ENCODE data around the gene DPP7.

The DPP7 gene

GRCh38 chr9:137068539-137069507 is 45.7 kb downstream of the DPP7 start:
- H2AFZ ChIP-seq (ENCODE audit: low read depth, low read length) = no peak overlapping the region
- H3K4me3 ChIP-seq (ENCODE audit: low read length) = peak overlapping the region; percentile 93
- peaks cover 26% of the 10 kb centered on the region for H4K20me1 ChIP-seq (ENCODE audit: insufficient read depth, low read length)
- H3K9me3 ChIP-seq (ENCODE audit: insufficient read depth, low read length) = no peaks in the 10 kb centered on the region
- peaks cover 15% of the 10 kb centered on the region for H3K79me2 ChIP-seq (ENCODE audit: low read length)
- H3K4me2 ChIP-seq (ENCODE audit: low read length) = peak overlapping the region; percentile 97
- no peaks in the 10 kb centered on the region for H3K36me3 ChIP-seq (replicated peaks; ENCODE audit: low read depth, low read length)
- peaks cover 23% of the 10 kb centered on the region for H3K4me1 ChIP-seq (ENCODE audit: low read length)
- no peak overlapping the region for H3K27ac ChIP-seq (ENCODE audit: low read length)
- TF ChIP-seq CTCF (IDR thresholded peaks at IDR 0.05; ENCODE audit: low read depth, low read length) (no peak), EZH2phosphoT487 (IDR thresholded peaks at IDR 0.05; ENCODE audit: low read depth) (no peak)
- H3K9ac ChIP-seq (ENCODE audit: low read length) = peak overlapping the region; percentile 95
- H3K27me3 ChIP-seq (ENCODE audit: low read depth, low read length) = no peaks in the 10 kb centered on the region

- H3K27ac ChIP-seq (ENCODE audit: low read length) = no peak overlapping the region
- H3K9me3 ChIP-seq (ENCODE audit: insufficient read depth, low read length) = no peaks in the 10 kb centered on the region
- H3K4me1 ChIP-seq (ENCODE audit: low read length) = peaks cover 23% of the 10 kb centered on the region
- no peaks in the 10 kb centered on the region for H3K27me3 ChIP-seq (ENCODE audit: low read depth, low read length)
- H3K9ac ChIP-seq (ENCODE audit: low read length) = no peak overlapping the region
- no peak overlapping the region for H2AFZ ChIP-seq (ENCODE audit: low read depth, low read length)
- H3K36me3 ChIP-seq (replicated peaks; ENCODE audit: low read depth, low read length) = no peaks in the 10 kb centered on the region
- H3K79me2 ChIP-seq (ENCODE audit: low read length) = peaks cover 15% of the 10 kb centered on the region
- no peak for TF ChIP-seq EZH2phosphoT487 (IDR thresholded peaks at IDR 0.05; ENCODE audit: low read depth)
- TF ChIP-seq CTCF (IDR thresholded peaks at IDR 0.05; ENCODE audit: low read depth, low read length) = peak; percentile 53
- H4K20me1 ChIP-seq (ENCODE audit: insufficient read depth, low read length) = peaks cover 26% of the 10 kb centered on the region
- H3K4me3 ChIP-seq (ENCODE audit: low read length) = no peak overlapping the region
- peak overlapping the region; percentile 97 for H3K4me2 ChIP-seq (ENCODE audit: low read length)
These were observed 46.5 kb downstream of the DPP7 start for GRCh38 chr9:137067860-137068538.

GRCh38 chr9:137066096-137066861 is 48.3 kb downstream of the DPP7 start:
- H3K4me1 ChIP-seq (ENCODE audit: low read length) = peaks cover 20% of the 10 kb centered on the region
- no peak overlapping the region for H3K9ac ChIP-seq (ENCODE audit: low read length)
- no peak overlapping the region for H2AFZ ChIP-seq (ENCODE audit: low read depth, low read length)
- no peak overlapping the region for H3K4me2 ChIP-seq (ENCODE audit: low read length)
- H3K4me3 ChIP-seq (ENCODE audit: low read length) = no peak overlapping the region
- H3K27ac ChIP-seq (ENCODE audit: low read length) = no peak overlapping the region
- peaks cover 26% of the 10 kb centered on the region for H4K20me1 ChIP-seq (ENCODE audit: insufficient read depth, low read length)
- H3K79me2 ChIP-seq (ENCODE audit: low read length) = peaks cover 15% of the 10 kb centered on the region
- H3K36me3 ChIP-seq (replicated peaks; ENCODE audit: low read depth, low read length) = no peaks in the 10 kb centered on the region
- no peaks in the 10 kb centered on the region for H3K27me3 ChIP-seq (ENCODE audit: low read depth, low read length)
- TF ChIP-seq CTCF (IDR thresholded peaks at IDR 0.05; ENCODE audit: low read depth, low read length) (no peak), EZH2phosphoT487 (IDR thresholded peaks at IDR 0.05; ENCODE audit: low read depth) (no peak)
- H3K9me3 ChIP-seq (ENCODE audit: insufficient read depth, low read length) = no peaks in the 10 kb centered on the region
